KMS-11 (cell line): ENCODE measurements around the gene MYH6.

ENCODE experiments used
- H2AFZ ChIP-seq: fragments of 200-600 bp; sonication (generic); 2 replicates; pipeline ENCODE4 v1.6.1; 2016; ENCODE audit warnings: antibody characterized with exemption, mixed run types, low read depth
- H3K27ac ChIP-seq: fragments of 200-600 bp; sonication (generic); 2 replicates; pipeline ENCODE4 v1.6.1; 2016; ENCODE audit warnings: mild to moderate bottlenecking, mixed run types
- H3K27me3 ChIP-seq: fragments of 200-600 bp; sonication (generic); 2 replicates; pipeline ENCODE4 v1.6.1; 2017; ENCODE audit warnings: mild to moderate bottlenecking, low read depth, mixed run types, moderate library complexity; ENCODE audit not compliant: insufficient read depth
- H3K36me3 ChIP-seq: fragments of 200-600 bp; sonication (generic); 2 replicates; pipeline ENCODE4 v1.6.1; 2017; ENCODE audit warnings: mild to moderate bottlenecking, mixed run types; ENCODE audit not compliant: insufficient read depth
- H3K4me1 ChIP-seq: fragments of 200-600 bp; sonication (generic); 2 replicates; pipeline ENCODE4 v1.6.1; 2016; ENCODE audit warnings: mild to moderate bottlenecking, low read depth, mixed run types; ENCODE audit not compliant: poor library complexity, severe bottlenecking
- H3K4me2 ChIP-seq: fragments of 200-600 bp; sonication (generic); 2 replicates; pipeline ENCODE4 v1.7.0; 2016; ENCODE audit warnings: mild to moderate bottlenecking, mixed run types
- H3K4me3 ChIP-seq: fragments of 200-600 bp; sonication (generic); IDR thresholded peaks from 2 replicates; pipeline ENCODE4 v1.6.1; 2017; ENCODE audit warnings: low read depth, low read length, mixed read lengths; ENCODE audit not compliant: insufficient read depth
- H3K79me2 ChIP-seq: fragments of 200-600 bp; sonication (generic); 2 replicates; pipeline ENCODE4 v1.6.1; 2016; ENCODE audit warnings: low read depth, mixed run types; ENCODE audit not compliant: insufficient read depth
- H3K9ac ChIP-seq: fragments of 200-600 bp; sonication (generic); 2 replicates; pipeline ENCODE4 v1.6.1; 2016; ENCODE audit warnings: mild to moderate bottlenecking, mixed run types
- H4K20me1 ChIP-seq: fragments of 200-600 bp; sonication (generic); 2 replicates; pipeline ENCODE4 v1.6.1; 2016; ENCODE audit warnings: mild to moderate bottlenecking, mixed run types; ENCODE audit not compliant: insufficient read depth
- CTCF ChIP-seq: fragments of 200-600 bp; sonication (generic); conservative IDR thresholded peaks from 2 replicates; pipeline ENCODE4 v1.6.1; 2017; ENCODE audit warnings: low read depth, mild to moderate bottlenecking, antibody characterized with exemption, low read length, moderate library complexity, mixed read lengths

The MYH6 gene

GRCh38 chr14:23436327-23437132 lies 28.5 kb upstream of the MYH6 start:
- no peaks in the 10 kb centered on the region for H3K4me1 ChIP-seq
- no peak overlapping the region for H3K9ac ChIP-seq
- no peaks in the 10 kb centered on the region for H3K79me2 ChIP-seq
- TF ChIP-seq CTCF: no peak
- H3K27ac ChIP-seq: no peak overlapping the region
- no peak overlapping the region for H3K4me2 ChIP-seq
- no peaks in the 10 kb centered on the region for H3K27me3 ChIP-seq
- H3K4me3 ChIP-seq: no peak overlapping the region
- no peaks in the 10 kb centered on the region for H3K36me3 ChIP-seq
- no peak overlapping the region for H2AFZ ChIP-seq
- no peaks in the 10 kb centered on the region for H4K20me1 ChIP-seq

GRCh38 chr14:23435543-23436326 lies 27.7 kb upstream of the MYH6 start, which contains the start of gene MYH7:
Gene MYH7 (minus strand): TSS chr14:23435660. CDS start chr14:23433732, 1,928 bp downstream.
- Histone ChIP-seq H3K4me3 (no peak within 1 kb of the TSS), H4K20me1 (no peaks in the 10 kb centered on the region), H3K27me3 (no peaks in the 10 kb centered on the region), H3K9ac (no peak within 1 kb of the TSS), H3K27ac (no peak within 1 kb of the TSS), H2AFZ (no peak within 1 kb of the TSS), H3K4me2 (no peak within 1 kb of the TSS), H3K79me2 (no peaks in the 10 kb centered on the region), H3K4me1 (no peaks in the 10 kb centered on the region), H3K36me3 (no peaks in the 10 kb centered on the region)
- TF ChIP-seq CTCF: no peak

- Histone ChIP-seq H3K27me3 (no peaks in the 10 kb centered on the region), H3K4me1 (no peaks in the 10 kb centered on the region), H3K79me2 (no peaks in the 10 kb centered on the region), H3K27ac (no peak overlapping the region), H4K20me1 (no peaks in the 10 kb centered on the region), H3K36me3 (no peaks in the 10 kb centered on the region), H3K4me2 (no peak overlapping the region), H3K9ac (no peak overlapping the region), H3K4me3 (no peak overlapping the region), H2AFZ (no peak overlapping the region)
- no peak for TF ChIP-seq CTCF
These were observed 26.6 kb upstream of the MYH6 start for GRCh38 chr14:23434488-23435222.

GRCh38 chr14:23433457-23433856 lies 25.4 kb upstream of the MYH6 start:
- H3K4me2 ChIP-seq: no peak overlapping the region
- H4K20me1 ChIP-seq: no peaks in the 10 kb centered on the region
- no peak overlapping the region for H2AFZ ChIP-seq
- H3K36me3 ChIP-seq: no peaks in the 10 kb centered on the region
- no peaks in the 10 kb centered on the region for H3K4me1 ChIP-seq
- H3K4me3 ChIP-seq: no peak overlapping the region
- H3K27ac ChIP-seq: no peak overlapping the region
- no peaks in the 10 kb centered on the region for H3K27me3 ChIP-seq
- no peaks in the 10 kb centered on the region for H3K79me2 ChIP-seq
- H3K9ac ChIP-seq: no peak overlapping the region
- TF ChIP-seq CTCF: no peak
